ENCODE measurements around the gene SLC17A8. TPM values are rescaled to one million over a fixed set of nuclear protein-coding genes. Genes with fewer than 3 reads are reported as not detected.
"Not testable (repeated sequence)": the region's sequence is repeated elsewhere in the genome, so short reads cannot be mapped to it uniquely, and the experiment has no call there.

SLC17A8 gene
- total RNA-seq, 1 experiment from 2014 or later, result not detected

DNA sequence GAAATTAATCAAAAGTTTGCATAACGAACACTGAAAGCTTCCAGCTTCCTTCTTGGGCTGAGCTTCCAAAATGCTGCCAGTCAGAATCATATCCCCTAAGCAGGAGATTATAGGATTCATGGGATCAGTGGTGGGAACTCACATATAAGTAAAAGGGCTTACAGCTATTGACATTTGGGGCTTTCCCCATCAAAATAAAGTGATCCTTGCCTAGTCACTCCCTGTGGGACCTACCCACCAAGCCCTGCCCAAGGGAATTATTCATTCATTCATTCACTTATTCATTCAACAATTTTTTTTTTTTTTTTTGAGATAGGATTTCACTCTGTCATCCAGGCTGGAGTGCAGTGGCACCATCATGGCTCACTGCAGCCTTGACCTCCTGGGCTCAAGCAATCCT is 69.3 kb downstream of the SLC17A8 start:
- no peak overlapping the region for H3K27ac ChIP-seq
- H3K9me3 ChIP-seq (replicated peaks), result no peaks in the 10 kb centered on the region
- no peaks in the 10 kb centered on the region for H3K27me3 ChIP-seq
- no peak for DNase-seq
- H3K36me3 ChIP-seq, result no peaks in the 10 kb centered on the region
- H3K4me1 ChIP-seq, result no peaks in the 10 kb centered on the region
- H3K4me3 ChIP-seq, result no peak overlapping the region

DNA sequence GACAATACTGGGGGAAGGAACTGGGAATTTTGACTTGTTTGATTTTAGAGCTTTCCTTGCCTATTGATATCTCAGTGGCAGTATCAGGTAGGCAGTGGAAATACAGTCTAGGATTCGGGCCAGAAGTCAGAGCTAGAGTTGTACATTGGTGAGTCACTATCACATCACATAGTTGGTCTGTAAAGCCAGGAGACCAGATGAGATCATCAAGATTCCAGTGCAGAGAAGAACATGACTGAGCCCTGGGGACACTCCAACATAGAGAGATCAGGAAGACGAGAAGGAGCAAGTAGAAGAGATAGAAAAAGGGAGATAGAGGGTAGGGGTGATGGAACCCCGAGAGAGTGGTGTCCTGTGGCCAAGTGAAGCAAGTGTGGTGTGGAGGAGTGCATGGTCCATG is 70.2 kb downstream of the SLC17A8 start:
- no peaks in the 10 kb centered on the region for H3K27me3 ChIP-seq
- DNase-seq, result no peak
- H3K9me3 ChIP-seq (replicated peaks), result no peaks in the 10 kb centered on the region
- H3K27ac ChIP-seq, result no peak overlapping the region
- H3K4me3 ChIP-seq, result no peak overlapping the region
- H3K36me3 ChIP-seq, result no peaks in the 10 kb centered on the region
- no peaks in the 10 kb centered on the region for H3K4me1 ChIP-seq

DNA sequence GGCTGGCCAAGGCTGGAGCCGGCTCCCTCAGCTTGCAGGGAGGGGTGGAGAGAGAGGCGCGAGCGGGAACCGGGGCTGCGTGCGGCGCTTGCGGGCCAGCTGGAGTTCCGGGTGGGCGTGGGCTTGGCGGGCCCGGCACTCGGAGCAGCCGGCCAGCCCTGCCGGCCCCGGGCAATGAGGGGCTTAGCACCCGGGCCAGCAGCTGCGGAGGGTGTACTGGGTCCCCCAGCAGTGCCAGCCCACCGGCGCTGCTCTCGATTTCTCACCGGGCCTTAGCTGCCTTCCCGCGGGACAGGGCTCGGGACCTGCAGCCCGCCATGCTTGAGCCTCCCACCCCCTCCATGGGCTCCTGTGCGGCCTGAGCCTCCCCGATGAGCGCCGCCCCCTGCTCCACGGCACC is 73.4 kb downstream of the SLC17A8 start:
- DNase-seq, result peak in 1 of 2 experiments; percentile 8
- not testable (repeated sequence) for H3K27me3 ChIP-seq; H3K9me3 ChIP-seq (replicated peaks); H3K27ac ChIP-seq; H3K4me1 ChIP-seq; H3K36me3 ChIP-seq
- H3K4me3 ChIP-seq, result peak overlapping the region; percentile 50

DNA sequence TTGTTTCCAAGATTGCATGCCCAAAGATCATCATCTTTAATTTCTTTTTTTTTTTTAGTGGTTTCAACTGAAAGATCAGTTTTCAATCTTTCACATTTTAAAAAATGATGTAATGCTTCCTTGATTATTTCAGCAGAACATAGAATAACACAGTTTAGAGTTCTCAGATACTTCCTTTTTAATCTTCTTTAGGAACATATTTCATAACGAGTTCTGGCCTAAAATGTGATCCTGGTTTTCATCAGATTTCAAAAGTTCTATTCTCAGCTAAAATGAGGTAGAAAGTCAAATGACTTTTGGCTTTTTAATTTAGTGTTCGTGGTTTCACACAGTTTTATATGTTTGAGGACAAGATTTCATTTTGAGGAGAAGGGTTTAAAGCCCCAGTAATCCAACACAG is 76.8 kb downstream of the SLC17A8 start:
- Histone ChIP-seq H3K4me1 (peaks cover 9% of the 10 kb centered on the region), H3K4me3 (no peak overlapping the region), H3K9me3 (replicated peaks) (no peaks in the 10 kb centered on the region), H3K36me3 (no peaks in the 10 kb centered on the region), H3K27me3 (no peaks in the 10 kb centered on the region), H3K27ac (no peak overlapping the region)
- DNase-seq, result no peak

DNA sequence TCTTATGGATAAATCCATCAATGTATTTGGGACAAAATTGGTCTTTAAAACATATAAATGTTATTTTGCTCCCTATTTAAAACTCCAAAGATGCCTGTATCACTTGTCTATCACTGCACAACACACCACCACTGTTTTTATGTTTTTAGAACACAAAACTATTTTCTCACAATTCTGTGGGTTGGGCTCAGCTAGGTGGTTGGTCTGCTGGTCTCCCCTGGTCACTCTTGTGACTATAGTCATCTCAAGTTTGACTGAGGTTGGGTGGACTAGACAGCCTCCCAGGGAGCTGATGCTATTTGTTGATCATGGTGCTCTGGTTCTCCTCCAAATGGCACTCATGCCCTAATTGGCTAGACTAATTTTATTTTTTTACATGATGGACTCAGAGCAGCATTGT is 77.3 kb downstream of the SLC17A8 start:
- DNase-seq, result no peak
- Histone ChIP-seq H3K9me3 (replicated peaks) (no peaks in the 10 kb centered on the region), H3K4me3 (no peak overlapping the region), H3K27ac (no peak overlapping the region), H3K27me3 (no peaks in the 10 kb centered on the region), H3K4me1 (peaks cover 9% of the 10 kb centered on the region), H3K36me3 (no peaks in the 10 kb centered on the region)

DNA sequence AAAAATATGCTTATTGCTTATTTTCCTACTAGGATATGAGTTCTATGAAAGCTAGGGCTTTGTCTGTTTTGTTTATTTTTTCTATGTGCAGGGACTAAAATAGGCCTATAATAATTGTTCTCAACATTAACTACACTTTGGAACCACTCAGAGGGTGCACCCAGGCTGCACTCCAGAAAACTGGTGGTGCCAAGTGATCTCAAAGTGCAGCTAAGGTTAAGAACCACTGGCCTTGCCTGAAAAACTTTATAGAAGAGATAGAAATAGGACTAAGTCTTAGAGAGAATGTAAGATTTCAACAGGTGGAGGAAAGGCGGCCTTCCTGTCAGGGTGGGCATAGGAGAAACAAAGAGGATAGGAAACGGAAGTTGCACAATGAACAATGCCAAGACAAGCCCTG is 79.1 kb downstream of the SLC17A8 start:
- no peaks in the 10 kb centered on the region for H3K9me3 ChIP-seq (replicated peaks)
- no peak for DNase-seq
- no peak overlapping the region for H3K27ac ChIP-seq
- H3K4me1 ChIP-seq, result peaks cover 9% of the 10 kb centered on the region
- no peaks in the 10 kb centered on the region for H3K27me3 ChIP-seq
- H3K36me3 ChIP-seq, result no peaks in the 10 kb centered on the region
- no peak overlapping the region for H3K4me3 ChIP-seq

DNA sequence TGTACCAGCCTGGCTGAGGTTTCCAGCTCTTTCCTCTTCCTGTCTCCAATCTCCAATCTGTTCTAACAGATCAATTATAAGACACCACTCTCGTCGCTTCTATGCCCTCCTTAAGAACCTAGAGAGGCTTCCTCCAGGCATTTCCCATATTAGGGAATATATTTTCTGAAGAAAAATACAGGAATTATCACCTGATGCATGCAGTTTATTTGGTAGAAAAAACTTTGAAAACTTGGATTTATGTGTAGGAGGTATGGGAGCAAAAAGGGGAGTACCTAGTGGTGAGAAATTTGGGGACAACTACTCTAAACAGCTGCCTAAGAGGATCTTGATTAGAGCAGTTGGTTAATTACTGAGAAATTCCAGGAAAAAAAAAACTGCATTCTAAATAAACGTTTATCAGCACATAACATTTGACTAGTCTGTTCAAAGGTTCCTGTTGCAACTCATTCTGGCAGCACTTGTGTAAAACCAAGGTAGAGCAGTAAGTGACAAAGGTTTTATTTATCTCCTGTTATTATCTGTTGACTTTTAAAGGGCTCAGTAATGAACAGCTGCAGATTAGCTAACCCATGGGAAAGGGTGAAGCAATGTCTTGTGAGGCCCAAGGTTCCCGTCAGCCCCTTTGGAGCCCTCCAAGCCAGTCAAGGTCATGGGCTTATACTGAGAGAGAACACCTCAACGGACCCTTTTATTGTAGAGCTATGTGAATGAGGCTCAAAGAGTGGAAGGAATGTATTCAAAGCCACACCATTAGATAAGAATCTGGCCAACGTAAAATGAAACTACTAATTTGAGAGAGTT is 80.4 kb downstream of the SLC17A8 start:
- H3K9me3 ChIP-seq (replicated peaks), result no peaks in the 10 kb centered on the region
- H3K36me3 ChIP-seq, result no peaks in the 10 kb centered on the region
- peak; percentile 47 to 71 for DNase-seq
- no peaks in the 10 kb centered on the region for H3K27me3 ChIP-seq
- H3K4me3 ChIP-seq, result no peak overlapping the region
- peaks cover 9% of the 10 kb centered on the region for H3K4me1 ChIP-seq
- H3K27ac ChIP-seq, result no peak overlapping the region

DNA sequence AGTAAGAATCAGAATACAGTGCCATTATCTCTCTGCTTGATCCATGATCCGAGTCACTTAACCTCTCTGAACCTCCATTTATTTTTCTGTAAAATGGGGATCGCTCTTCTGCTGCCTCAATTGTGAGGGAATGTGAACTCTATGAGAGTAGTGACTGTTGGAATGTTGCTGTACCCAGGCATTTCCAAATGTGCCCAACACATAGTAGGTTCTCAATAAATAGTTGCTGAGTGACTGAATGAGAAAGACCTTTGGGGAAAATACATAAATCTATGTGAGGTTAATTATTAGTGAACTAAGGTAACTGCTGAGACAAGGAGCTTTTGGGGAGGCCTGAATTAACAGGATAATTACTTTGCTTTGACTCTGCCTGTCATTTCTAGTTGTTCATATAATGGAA is 82.9 kb downstream of the SLC17A8 start:
- H3K27me3 ChIP-seq, result no peaks in the 10 kb centered on the region
- DNase-seq, result no peak
- H3K27ac ChIP-seq, result no peak overlapping the region
- peaks cover 9% of the 10 kb centered on the region for H3K4me1 ChIP-seq
- no peaks in the 10 kb centered on the region for H3K36me3 ChIP-seq
- no peaks in the 10 kb centered on the region for H3K9me3 ChIP-seq (replicated peaks)
- no peak overlapping the region for H3K4me3 ChIP-seq

DNA sequence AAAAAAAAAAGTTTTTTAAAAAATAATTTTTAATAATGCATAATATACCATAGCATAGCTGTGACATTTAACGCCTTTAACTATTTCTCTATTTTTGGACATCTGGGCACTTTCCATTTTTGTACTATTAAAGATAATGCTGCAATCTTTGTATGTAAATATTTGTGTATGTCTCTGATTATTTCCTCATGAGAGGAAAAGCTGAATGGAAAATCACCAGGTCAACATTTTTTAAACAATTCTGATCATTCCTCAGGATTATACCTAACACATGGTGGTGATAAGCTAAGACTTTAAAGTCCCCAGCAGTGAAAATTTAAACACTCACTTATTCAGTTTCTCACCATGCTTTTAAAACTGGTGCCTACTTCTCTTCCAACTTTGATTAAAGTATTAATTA is 85.5 kb downstream of the SLC17A8 start:
- H3K9me3 ChIP-seq (replicated peaks), result no peaks in the 10 kb centered on the region
- DNase-seq, result no peak
- no peaks in the 10 kb centered on the region for H3K36me3 ChIP-seq
- no peak overlapping the region for H3K27ac ChIP-seq
- no peak overlapping the region for H3K4me3 ChIP-seq
- no peaks in the 10 kb centered on the region for H3K27me3 ChIP-seq
- peaks cover 5% of the 10 kb centered on the region for H3K4me1 ChIP-seq

DNA sequence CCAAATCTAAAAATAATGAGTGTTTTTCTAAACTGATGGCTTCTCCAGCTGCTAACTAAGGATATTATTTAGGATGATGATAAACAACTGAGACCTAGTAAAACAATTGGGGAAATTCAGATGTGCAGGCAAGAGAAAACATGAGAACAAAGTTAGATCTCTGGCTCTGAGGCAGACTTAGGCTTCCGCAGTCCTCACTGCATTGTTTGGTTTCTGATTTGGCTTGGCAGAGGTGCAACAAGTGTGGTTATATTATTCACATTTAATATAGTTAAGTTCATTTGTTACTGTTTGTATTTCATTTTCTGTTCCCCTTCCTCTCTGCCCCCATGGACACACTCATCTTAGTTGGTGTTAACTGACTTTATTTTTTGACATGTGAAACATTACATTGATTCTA is 86.6 kb downstream of the SLC17A8 start:
- Histone ChIP-seq H3K4me1 (no peaks in the 10 kb centered on the region), H3K27me3 (no peaks in the 10 kb centered on the region), H3K36me3 (no peaks in the 10 kb centered on the region), H3K9me3 (replicated peaks) (no peaks in the 10 kb centered on the region), H3K4me3 (no peak overlapping the region), H3K27ac (no peak overlapping the region)
- no peak for DNase-seq

DNA sequence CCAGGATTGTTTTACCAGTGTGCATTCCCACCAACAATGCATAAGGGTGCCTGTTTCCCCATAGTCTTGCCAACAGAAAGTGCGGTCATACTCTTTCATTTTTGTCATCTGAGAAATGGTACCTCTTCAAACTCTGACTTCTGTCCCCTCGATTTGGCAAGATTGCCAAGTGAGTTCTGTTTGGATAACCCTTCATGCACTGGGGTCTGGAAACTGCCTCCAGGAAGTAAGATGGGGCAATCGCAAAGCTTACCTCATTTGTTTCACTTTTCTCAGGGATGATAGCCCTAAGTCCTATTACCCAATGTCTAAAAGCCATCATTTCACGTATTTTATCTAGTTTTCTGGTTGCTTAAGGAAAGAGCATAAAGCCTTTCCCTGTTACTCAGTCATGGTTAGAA is 88.2 kb downstream of the SLC17A8 start:
- Histone ChIP-seq H3K27me3 (no peaks in the 10 kb centered on the region), H3K4me1 (no peaks in the 10 kb centered on the region), H3K4me3 (no peak overlapping the region), H3K27ac (no peak overlapping the region), H3K9me3 (replicated peaks) (no peaks in the 10 kb centered on the region), H3K36me3 (no peaks in the 10 kb centered on the region)
- no peak for DNase-seq

DNA sequence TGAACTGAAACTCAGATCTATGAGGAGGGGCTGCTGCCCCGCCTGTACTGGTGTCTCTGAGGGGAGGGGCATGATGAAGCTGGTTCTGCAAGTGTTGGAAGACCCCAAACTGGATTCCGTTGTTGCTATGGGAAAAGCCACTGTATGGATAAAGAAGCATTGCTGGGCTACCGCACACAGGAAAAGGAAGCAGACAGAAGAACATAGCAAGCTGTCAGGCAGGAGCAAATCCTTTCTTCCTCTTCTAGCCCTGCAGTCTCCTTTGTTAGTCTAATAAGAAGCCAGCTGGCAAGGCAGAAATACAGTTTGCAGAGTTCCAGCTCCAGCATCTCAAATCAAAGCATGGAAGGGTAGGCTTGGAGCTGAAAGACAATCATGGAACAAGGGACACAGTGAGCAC is 90.5 kb downstream of the SLC17A8 start:
- Histone ChIP-seq H3K36me3 (no peaks in the 10 kb centered on the region), H3K4me1 (no peaks in the 10 kb centered on the region), H3K4me3 (no peak overlapping the region), H3K27ac (no peak overlapping the region), H3K9me3 (replicated peaks) (no peaks in the 10 kb centered on the region), H3K27me3 (no peaks in the 10 kb centered on the region)
- DNase-seq, result no peak

DNA sequence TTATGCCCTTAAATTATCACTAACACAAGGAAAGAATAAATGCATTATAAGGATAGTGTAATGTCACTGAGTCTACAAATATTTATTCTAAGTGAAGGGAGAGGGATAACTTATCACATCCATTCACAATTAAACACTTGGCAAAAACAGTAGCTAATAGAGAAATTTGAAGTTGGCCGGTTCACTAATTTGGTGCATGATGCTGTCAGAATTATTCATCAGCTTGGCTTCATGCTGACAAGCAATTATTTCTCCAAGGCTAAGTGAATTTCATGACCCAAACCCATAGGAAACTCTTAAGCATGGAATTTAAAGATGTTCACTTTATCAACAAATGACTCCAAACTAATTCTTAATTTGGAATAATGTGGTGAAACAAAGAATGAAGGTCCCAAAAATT is 91.8 kb downstream of the SLC17A8 start:
- DNase-seq, result no peak
- H3K36me3 ChIP-seq, result no peaks in the 10 kb centered on the region

DNA sequence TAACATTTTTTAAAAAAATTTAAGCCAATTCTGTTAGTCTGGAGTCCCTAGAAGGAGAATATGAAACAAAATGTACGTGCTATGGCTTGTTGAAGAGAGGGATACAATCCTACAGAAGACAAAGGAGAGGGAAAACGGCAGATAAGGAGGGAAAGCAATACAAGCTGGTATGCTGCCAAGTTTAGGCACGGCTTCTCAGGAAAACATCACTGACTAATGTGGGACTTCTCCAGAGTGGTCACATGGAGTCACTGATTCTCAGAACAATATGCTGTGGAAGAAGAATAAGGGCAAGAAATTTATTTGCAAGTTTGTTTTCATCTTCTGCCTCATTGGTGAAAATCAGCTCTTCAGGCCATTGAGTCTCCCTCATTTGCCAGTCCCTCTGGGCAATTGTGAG is 93.9 kb downstream of the SLC17A8 start:
- H3K36me3 ChIP-seq, result no peaks in the 10 kb centered on the region
- no peaks in the 10 kb centered on the region for H3K9me3 ChIP-seq (replicated peaks)
- H3K4me3 ChIP-seq, result no peak overlapping the region
- no peaks in the 10 kb centered on the region for H3K4me1 ChIP-seq
- no peak overlapping the region for H3K27ac ChIP-seq
- H3K27me3 ChIP-seq, result no peaks in the 10 kb centered on the region
- no peak for DNase-seq

More for the DNA sequence above, 91.8 kb downstream of the SLC17A8 start:
- H3K27ac ChIP-seq, result no peak overlapping the region
- no peaks in the 10 kb centered on the region for H3K9me3 ChIP-seq (replicated peaks)
- no peaks in the 10 kb centered on the region for H3K27me3 ChIP-seq
- H3K4me3 ChIP-seq, result no peak overlapping the region
- H3K4me1 ChIP-seq, result no peaks in the 10 kb centered on the region

DNA sequence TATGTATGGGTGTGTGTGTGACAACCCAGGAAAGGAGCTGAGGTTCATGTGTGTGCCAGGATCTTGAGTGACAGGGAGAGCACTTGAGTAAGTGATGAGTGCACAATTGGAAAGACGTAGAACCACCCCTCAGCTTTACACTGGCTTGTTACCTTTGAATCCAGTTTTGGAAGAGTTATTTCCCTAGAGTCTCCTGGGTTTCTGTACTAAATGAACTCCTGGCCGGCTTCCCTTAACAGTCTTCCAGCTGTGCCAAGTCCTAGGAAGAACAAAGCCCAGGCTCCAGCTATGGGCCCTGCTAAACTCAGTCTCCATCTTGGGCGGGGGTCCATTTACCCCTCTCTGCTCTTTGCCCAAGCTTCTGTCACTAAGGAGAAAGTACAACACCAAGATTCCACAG is 97.1 kb downstream of the SLC17A8 start:
- Histone ChIP-seq H3K36me3 (no peaks in the 10 kb centered on the region), H3K4me3 (no peak overlapping the region), H3K27ac (no peak overlapping the region), H3K27me3 (no peaks in the 10 kb centered on the region), H3K4me1 (no peaks in the 10 kb centered on the region), H3K9me3 (replicated peaks) (no peaks in the 10 kb centered on the region)
- DNase-seq, result no peak

DNA sequence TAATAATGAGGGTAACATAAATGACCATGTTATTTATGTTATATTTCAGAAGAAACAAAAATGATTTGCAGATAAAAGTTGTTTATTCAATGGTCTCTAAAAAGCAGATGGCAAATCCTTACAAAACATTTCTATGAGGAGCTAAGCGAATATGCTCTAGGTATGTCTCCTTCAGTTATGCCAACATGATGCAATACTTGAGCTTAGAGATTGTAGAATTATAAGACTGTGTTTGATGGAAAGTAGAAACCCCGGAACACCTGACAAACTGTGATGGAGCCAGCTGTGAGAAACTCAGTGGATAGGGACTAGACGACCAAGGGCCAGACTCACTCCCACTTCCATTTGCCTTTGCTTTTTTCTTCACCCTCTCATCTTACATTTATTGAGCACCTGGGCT is 99.0 kb downstream of the SLC17A8 start:
- Histone ChIP-seq H3K4me1 (no peaks in the 10 kb centered on the region), H3K36me3 (no peaks in the 10 kb centered on the region), H3K4me3 (no peak overlapping the region), H3K27me3 (no peaks in the 10 kb centered on the region), H3K9me3 (replicated peaks) (no peaks in the 10 kb centered on the region), H3K27ac (no peak overlapping the region)
- DNase-seq, result no peak

All from SJCRH30 (cell line).